ENCODE results near the gene JARID2.
"Not testable (repeated sequence)": the region's sequence is repeated elsewhere in the genome, so short reads cannot be mapped to it uniquely, and the experiment has no call there.

The JARID2 gene

GRCh38 chr6:15408758-15409157 lies 162.9 kb downstream of the JARID2 start:
- no peak overlapping the region for H3K27ac ChIP-seq
- DNase-seq (ENCODE audit: low read depth, low spot score), result no peak

- no peak for DNase-seq (ENCODE audit: low read depth, low spot score)
- no peak overlapping the region for H3K27ac ChIP-seq
Observed at GRCh38 chr6:15409301-15410125, 163.6 kb downstream of the JARID2 start.

- H3K27ac ChIP-seq, result no peak overlapping the region
Observed at GRCh38 chr6:15410126-15410391, 164.2 kb downstream of the JARID2 start.

GRCh38 chr6:15410752-15411151 lies 164.9 kb downstream of the JARID2 start:
- no peak for DNase-seq (ENCODE audit: low read depth, low spot score)
- no peak overlapping the region for H3K27ac ChIP-seq

More at GRCh38 chr6:15410126-15410391, 164.2 kb downstream of the JARID2 start:
- no peak for DNase-seq (ENCODE audit: low read depth, low spot score)

GRCh38 chr6:15411766-15412165 lies 165.9 kb downstream of the JARID2 start:
- no peak overlapping the region for H3K27ac ChIP-seq
- DNase-seq (ENCODE audit: low read depth, low spot score), result no peak

- DNase-seq (ENCODE audit: low read depth, low spot score), result no peak
- H3K27ac ChIP-seq, result no peak overlapping the region
Observed at GRCh38 chr6:15412767-15413166, 166.9 kb downstream of the JARID2 start.

GRCh38 chr6:15413466-15414234 lies 167.8 kb downstream of the JARID2 start:
- DNase-seq (ENCODE audit: low read depth, low spot score), result no peak
- H3K27ac ChIP-seq, result peak overlapping the region; percentile 43

- DNase-seq (ENCODE audit: low read depth, low spot score), result no peak
- peak overlapping the region; percentile 43 for H3K27ac ChIP-seq
Observed at GRCh38 chr6:15414235-15414612, 168.4 kb downstream of the JARID2 start.

- DNase-seq (ENCODE audit: low read depth, low spot score); H3K27ac ChIP-seq: not testable (repeated sequence)
Observed at GRCh38 chr6:15415622-15416021, 169.8 kb downstream of the JARID2 start.

GRCh38 chr6:15416932-15417509 lies 171.2 kb downstream of the JARID2 start:
- H3K27ac ChIP-seq, result peak overlapping the region; percentile 67
- DNase-seq (ENCODE audit: low read depth, low spot score), result no peak

GRCh38 chr6:15417811-15418210 lies 171.9 kb downstream of the JARID2 start:
- DNase-seq (ENCODE audit: low read depth, low spot score), result peak; percentile 82
- peak overlapping the region; percentile 67 for H3K27ac ChIP-seq

- DNase-seq (ENCODE audit: low read depth, low spot score), result no peak
- no peak overlapping the region for H3K27ac ChIP-seq
Observed at GRCh38 chr6:15419493-15419892, 173.6 kb downstream of the JARID2 start.

- H3K27ac ChIP-seq, result no peak overlapping the region
- DNase-seq (ENCODE audit: low read depth, low spot score), result no peak
Observed at GRCh38 chr6:15420959-15421438, 175.1 kb downstream of the JARID2 start.

GRCh38 chr6:15421945-15422733 lies 176.3 kb downstream of the JARID2 start:
- H3K27ac ChIP-seq, result no peak overlapping the region
- no peak for DNase-seq (ENCODE audit: low read depth, low spot score)

- DNase-seq (ENCODE audit: low read depth, low spot score), result no peak
- no peak overlapping the region for H3K27ac ChIP-seq
Observed at GRCh38 chr6:15423286-15423993, 177.6 kb downstream of the JARID2 start.

- DNase-seq (ENCODE audit: low read depth, low spot score), result no peak
- no peak overlapping the region for H3K27ac ChIP-seq
Observed at GRCh38 chr6:15425947-15426346, 180.1 kb downstream of the JARID2 start.

- DNase-seq (ENCODE audit: low read depth, low spot score), result no peak
- no peak overlapping the region for H3K27ac ChIP-seq
Observed at GRCh38 chr6:15426395-15426794, 180.5 kb downstream of the JARID2 start.

GRCh38 chr6:15426901-15427300 lies 181.0 kb downstream of the JARID2 start:
- no peak overlapping the region for H3K27ac ChIP-seq
- no peak for DNase-seq (ENCODE audit: low read depth, low spot score)

GRCh38 chr6:15427331-15428070 lies 181.6 kb downstream of the JARID2 start:
- DNase-seq (ENCODE audit: low read depth, low spot score), result no peak
- H3K27ac ChIP-seq, result no peak overlapping the region
